Lower leg skin (tissue), 3 donors: Measurements from ENCODE around the gene IFT43.

Experiments used
- CTCF ChIP-seq, 3 donors: fragments of 450-650 bp; IDR thresholded peaks; one replicate each; pipeline ENCODE4 v1.5.1; 2016; ENCODE audit warnings: antibody characterized with exemption in 3 of 3, mild to moderate bottlenecking in 3 of 3, moderate library complexity in 2 of 3
- POLR2A ChIP-seq, 2 donors: fragments of 450-650 bp; IDR thresholded peaks; one replicate each; pipeline ENCODE4 v1.6.1; 2016 to 2017; ENCODE audit warnings: antibody characterized with exemption in 2 of 2, mild to moderate bottlenecking in 1 of 2, moderate library complexity in 1 of 2

GRCh38 chr14:75996488-75996887 is 10.9 kb downstream of the IFT43 start:
- no peak for TF ChIP-seq POLR2A (IDR thresholded peaks at IDR 0.05)
- no peak for TF ChIP-seq CTCF (IDR thresholded peaks at IDR 0.05)
